GM12878 (cell line): ENCODE data around the gene ESRRG. TPM values are rescaled to one million over a fixed set of nuclear protein-coding genes. Genes with fewer than 3 reads are reported as not detected.

Experiments
- ATAC-seq: fragments of 200-7000 bp; cut with Tn5 transposase; 3 replicates; pipeline ENCODE4 v1.9.1; 2020; ENCODE audit warnings: mild to moderate bottlenecking, moderate library complexity
- BruUV-seq: library from RNA; stranded (reverse); fragments of 400-500 nt; replicated peaks from 2 replicates; lab custom pipeline; 2021; lab: Mats Ljungman, UMichigan
- CTCF ChIA-PET: fragments of 300-600 bp; sonication (Branson Sonifier 250); formaldehyde crosslinking; extraction: SDS; loops from one replicate; lab custom pipeline; 2021; ENCODE audit warnings: inconsistent platforms; lab: Yijun Ruan, JAX
- POLR2A ChIA-PET: fragments of 350-600 bp; formaldehyde crosslinking; extraction: SDS; loops from one replicate; lab custom pipeline; 2021; ENCODE audit warnings: inconsistent platforms; lab: Charles Lee
- RAD21 ChIA-PET: fragments of 300-600 bp; sonication (Branson Sonifier 250); formaldehyde crosslinking; loops from one replicate; lab custom pipeline; 2023; ENCODE audit warnings: antibody characterized with exemption; ENCODE audit not compliant: unreplicated experiment; lab: Charles Lee
- SMC1A ChIA-PET: fragments of 300-600 bp; sonication (Branson Sonifier 250); formaldehyde crosslinking; loops from one replicate; lab custom pipeline; 2023; ENCODE audit not compliant: unreplicated experiment, uncharacterized antibody; lab: Charles Lee
- DNase-seq: peaks from one replicate; pipeline ENCODE4 v3.0.0-alpha.2; 2011; ENCODE audit warnings: low read depth, low spot score
- FAIRE-seq: peaks from 3 replicates; lab custom pipeline; 2011; peaks lifted over from hg19 to GRCh38; lab: Jason Lieb, UNC
- H2AFZ ChIP-seq: 2 replicates; pipeline ENCODE4 v1.6.0; 2011; ENCODE audit warnings: low read depth, low read length, control low read depth; ENCODE audit not compliant: control insufficient read depth
- H3K27ac ChIP-seq: 2 replicates; pipeline ENCODE4 v1.5.1; 2011; ENCODE audit warnings: control low read depth; ENCODE audit not compliant: control insufficient read depth, insufficient read depth
- H3K27me3 ChIP-seq, 2 experiments: replicated peaks in 1 of 2; 2 replicates each; pipeline versions ENCODE4 v1.6.0 to v1.6.1; 2011; ENCODE audit warnings: low read length in 1 of 2; ENCODE audit not compliant: control insufficient read depth in 2 of 2, insufficient read depth in 2 of 2
- H3K36me3 ChIP-seq, 2 experiments: 2 replicates each; pipeline ENCODE4 v1.5.1; 2011; ENCODE audit warnings: low read length in 1 of 2; ENCODE audit not compliant: control insufficient read depth in 2 of 2, insufficient read depth in 2 of 2
- H3K4me1 ChIP-seq: 2 replicates; pipeline ENCODE4 v1.6.1; 2011; ENCODE audit warnings: mild to moderate bottlenecking, low read length, moderate library complexity, mixed read lengths; ENCODE audit not compliant: control insufficient read depth, insufficient read depth
- H3K4me2 ChIP-seq: 2 replicates; pipeline ENCODE4 v1.6.0; 2011; ENCODE audit warnings: control low read depth; ENCODE audit not compliant: control insufficient read depth, insufficient read depth
- H3K4me3 ChIP-seq: fragments of 200-600 bp; sonication (generic); 2 replicates; pipeline ENCODE4 v1.5.1; 2016
- H3K79me2 ChIP-seq: 2 replicates; pipeline ENCODE4 v1.6.0; 2011; ENCODE audit warnings: low read length; ENCODE audit not compliant: control insufficient read depth, insufficient read depth
- H3K9ac ChIP-seq: 2 replicates; pipeline ENCODE4 v1.8.0; 2011; ENCODE audit warnings: low read length, control low read depth, mixed read lengths; ENCODE audit not compliant: control insufficient read depth, insufficient read depth
- H3K9me3 ChIP-seq: replicated peaks from 3 replicates; pipeline ENCODE4 v1.5.1; 2011; ENCODE audit warnings: mild to moderate bottlenecking, low read length; ENCODE audit not compliant: control insufficient read depth, insufficient read depth
- H4K20me1 ChIP-seq: 2 replicates; pipeline ENCODE4 v1.6.0; 2011; ENCODE audit not compliant: control insufficient read depth, insufficient read depth
- CBX5 ChIP-seq: sonication (generic); IDR thresholded peaks from 2 replicates; pipeline ENCODE4 v1.6.1; 2016; ENCODE audit warnings: low read depth, moderate library complexity, mild to moderate bottlenecking, inconsistent platforms
- HDAC6 ChIP-seq: fragments of 200-600 bp; sonication (generic); IDR thresholded peaks from one replicate; pipeline ENCODE4 v1.8.0; 2017; ENCODE audit warnings: antibody characterized with exemption; ENCODE audit not compliant: unreplicated experiment
- PML ChIP-seq: IDR thresholded peaks from 2 replicates; pipeline ENCODE4 v1.6.1; 2012; ENCODE audit warnings: low read length, inconsistent platforms
- TARDBP ChIP-seq: IDR thresholded peaks from 2 replicates; pipeline ENCODE4 v1.6.1; 2016; ENCODE audit warnings: borderline replicate concordance
- TCF7 ChIP-seq: IDR thresholded peaks from 2 replicates; pipeline ENCODE4 v1.6.1; 2014; ENCODE audit warnings: antibody characterized with exemption, borderline replicate concordance
- WGBS: methylation state at CpG from one replicate; pipeline ENCODE4 v1.1.6; 2016; ENCODE audit warnings: low lambda C conversion rate; ENCODE audit not compliant: insufficient replicate concordance, insufficient coverage; ENCODE audit errors: missing lambda C conversion rate; 5-methylcytosine and 5-hydroxymethylcytosine counted together
- in situ Hi-C: fragments of 300-500 bp; cut with MboI; formaldehyde crosslinking; loops from 9 replicates; pipeline ENCODE4 v1.14.3; 2018; ENCODE audit warnings: mixed read lengths
- intact Hi-C: fragments of 100-400 bp; cut with micrococcal nuclease; formaldehyde crosslinking; loops from one replicate; pipeline ENCODE4 v1.14.2; 2022; ENCODE audit not compliant: unreplicated experiment
- polyA plus RNA-seq, 11 experiments: library from polyadenylated mRNA; depleted of rRNA in 4 of 11; unstranded in 6 of 11; stranded (reverse) in 5 of 11; fragments of >200 nt; fragmentation: Nextera tagmentation in 4 of 11; fragmentation: Illumina TruSeq in 1 of 11; extraction: Ambion mirVana in 4 of 11; extraction: Trizol in 1 of 11; gene quantifications; 1 replicate in 1 of 11; 2 replicates in 10 of 11; pipeline versions ENCODE4 v1.2.1 to v1.2.3, GENCODE V29; 2011 to 2016; ENCODE audit warnings: inconsistent platforms in 2 of 11, missing spikeins in 2 of 11, low read depth in 1 of 11
- total RNA-seq, 4 experiments: library from RNA; depleted of rRNA in 3 of 4; stranded (reverse); fragments of >200 nt in 3 of 4; fragmentation: Illumina TruSeq in 1 of 4; extraction: Trizol in 1 of 4; gene quantifications; 2 replicates each; pipeline versions ENCODE4 v1.2.1 to v1.2.3, GENCODE V29; 2013 to 2021
- TF ChIP-seq, protein P1 (sequence below): fragments of 450-650 bp; conservative IDR thresholded peaks from 2 replicates; pipeline ENCODE4 v1.6.1; 2017; ENCODE audit warnings: mild to moderate bottlenecking, moderate library complexity

ESRRG gene
- total and polyA plus RNA-seq, 10 of the 15 experiments (the other 5 are each of a cell fraction or from before 2014, with no cell fraction given) = 0.03 TPM; not detected in 9

DNA sequence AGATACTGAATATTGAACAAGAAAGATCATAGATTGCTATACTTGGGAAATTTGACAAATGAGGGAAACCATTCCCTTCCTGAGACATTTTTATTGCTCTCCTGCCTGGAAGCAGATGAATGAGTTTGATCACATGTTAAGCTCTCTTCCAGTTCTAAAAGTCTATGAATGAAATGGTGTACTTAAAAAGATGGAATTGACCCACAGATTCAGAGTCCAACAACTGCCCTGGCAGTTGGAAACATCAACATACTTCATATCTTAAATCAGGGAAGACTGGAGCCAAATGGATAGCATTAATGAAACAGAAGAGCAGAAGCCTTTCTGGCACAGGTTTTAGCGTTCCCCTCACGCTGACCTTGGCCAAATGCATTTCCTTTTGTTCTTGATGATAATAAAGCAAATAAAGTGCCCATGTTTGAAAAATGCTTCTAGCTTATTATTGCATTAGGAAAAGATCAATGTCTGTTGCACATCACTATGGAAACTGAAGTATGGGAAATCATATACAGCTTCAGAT is 142.6 kb downstream of the ESRRG start:
- in situ Hi-C loops = no loop called here
- Histone ChIP-seq H3K79me2 (no peaks in the 10 kb centered on the region), H3K9me3 (no peaks in the 10 kb centered on the region), H4K20me1 (no peaks in the 10 kb centered on the region), H2AFZ (no peak overlapping the region), H3K4me1 (no peaks in the 10 kb centered on the region), H3K27ac (no peak overlapping the region), H3K36me3 (no peaks in the 10 kb centered on the region), H3K9ac (no peak overlapping the region), H3K4me2 (no peak overlapping the region), H3K4me3 (no peak overlapping the region), H3K27me3 (no peaks in the 10 kb centered on the region)
- TF ChIP-seq CBX5 (no peak), TARDBP (no peak), HDAC6 (no peak), TCF7 (no peak), PML (no peak)
- TF ChIP-seq, protein P1, sequence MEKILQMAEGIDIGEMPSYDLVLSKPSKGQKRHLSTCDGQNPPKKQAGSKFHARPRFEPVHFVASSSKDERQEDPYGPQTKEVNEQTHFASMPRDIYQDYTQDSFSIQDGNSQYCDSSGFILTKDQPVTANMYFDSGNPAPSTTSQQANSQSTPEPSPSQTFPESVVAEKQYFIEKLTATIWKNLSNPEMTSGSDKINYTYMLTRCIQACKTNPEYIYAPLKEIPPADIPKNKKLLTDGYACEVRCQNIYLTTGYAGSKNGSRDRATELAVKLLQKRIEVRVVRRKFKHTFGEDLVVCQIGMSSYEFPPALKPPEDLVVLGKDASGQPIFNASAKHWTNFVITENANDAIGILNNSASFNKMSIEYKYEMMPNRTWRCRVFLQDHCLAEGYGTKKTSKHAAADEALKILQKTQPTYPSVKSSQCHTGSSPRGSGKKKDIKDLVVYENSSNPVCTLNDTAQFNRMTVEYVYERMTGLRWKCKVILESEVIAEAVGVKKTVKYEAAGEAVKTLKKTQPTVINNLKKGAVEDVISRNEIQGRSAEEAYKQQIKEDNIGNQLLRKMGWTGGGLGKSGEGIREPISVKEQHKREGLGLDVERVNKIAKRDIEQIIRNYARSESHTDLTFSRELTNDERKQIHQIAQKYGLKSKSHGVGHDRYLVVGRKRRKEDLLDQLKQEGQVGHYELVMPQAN = no peak
- ChIA-PET RAD21 (no interaction called here), CTCF (no interaction called here), SMC1A (no interaction called here), POLR2A (no interaction called here)
- WGBS = 18% methylated on average over 2 of the region's 2 CpGs
- DNase-seq (no peak), FAIRE-seq (no peak), ATAC-seq (no peak)
- no TSS peak for BruUV-seq
- intact Hi-C loops = no loop called here
